ENCODE data around the gene NKAIN4. TPM values are rescaled to one million over a fixed set of nuclear protein-coding genes. Genes with fewer than 3 reads are reported as not detected.

NKAIN4 gene
- total and polyA plus RNA-seq, 2 donors (not counting 1 experiment from before 2014, with no cell fraction given) = not detected

- H3K4me1 ChIP-seq (ENCODE audit: control insufficient read depth in 2 of 2, insufficient read depth in 2 of 2, low read length in 2 of 2) = peaks cover 13 to 16% of the 10 kb centered on the region in 2 donors
- H3K79me2 ChIP-seq (ENCODE audit: control insufficient read depth, insufficient read depth, low read length) = peaks cover 45% of the 10 kb centered on the region
- H3K9me3 Mint-ChIP-seq (ENCODE audit: insufficient read depth) = no peaks in the 10 kb centered on the region
- POLR2A ChIA-PET = interaction anchor here (0.6 to 0.9 kb wide), 2 partner anchors 58 to 249 kb away, joined by 3 to 5 read pairs; no protein-coding TSS in a partner anchor
- no peaks in the 10 kb centered on the region for H3K27me3 ChIP-seq (replicated peaks in 1 of 4; ENCODE audit: control extremely low read depth in 1 of 4, control insufficient read depth in 3 of 4, insufficient read depth in 4 of 4, low read length in 3 of 4)
- CTCF ChIA-PET = interaction anchor here (1.1 to 2.2 kb wide), 2 partner anchors 37 to 49 kb away, joined by 3 to 8 read pairs; no protein-coding TSS in a partner anchor
- H3K4me2 ChIP-seq (replicated peaks; ENCODE audit: low read depth, low read length, poor library complexity, severe bottlenecking) = peak within 1 kb of the TSS; percentile 93
- H3K4me1 Mint-ChIP-seq = peaks cover 27% of the 10 kb centered on the region
- peak; percentile 96 for ATAC-seq (ENCODE audit: low read depth)
- peaks cover 2% of the 10 kb centered on the region for H3K27me3 Mint-ChIP-seq
- peak within 1 kb of the TSS in 1 of 2 donors; percentile 63 for H3K27ac ChIP-seq (ENCODE audit: low read length in 2 of 2)
- H2AFZ ChIP-seq (ENCODE audit: insufficient read depth, low read depth, low read length, poor library complexity, severe bottlenecking) = peak within 1 kb of the TSS; percentile 83
- WGBS (ENCODE audit: insufficient coverage) = under 1% methylated on average over 87 of the region's 97 CpGs
- peaks cover 0 to 5% of the 10 kb centered on the region in 2 experiments for H3K36me3 ChIP-seq (replicated peaks in 1 of 2; ENCODE audit: control extremely low read depth in 1 of 2, control insufficient read depth in 1 of 2, extremely low read depth in 1 of 2, insufficient read depth in 2 of 2, low read length in 1 of 2)
- H4K20me1 ChIP-seq (ENCODE audit: control insufficient read depth, insufficient read depth, low read length, poor library complexity, severe bottlenecking) = peaks cover 33% of the 10 kb centered on the region
- H3K27ac Mint-ChIP-seq = peak within 1 kb of the TSS; percentile 84
- no peak for TF ChIP-seq EZH2 (IDR thresholded peaks at IDR 0.05; ENCODE audit: borderline replicate concordance, insufficient read depth, low read depth, low read length, poor library complexity, severe bottlenecking)
- TF ChIP-seq, protein P1, sequence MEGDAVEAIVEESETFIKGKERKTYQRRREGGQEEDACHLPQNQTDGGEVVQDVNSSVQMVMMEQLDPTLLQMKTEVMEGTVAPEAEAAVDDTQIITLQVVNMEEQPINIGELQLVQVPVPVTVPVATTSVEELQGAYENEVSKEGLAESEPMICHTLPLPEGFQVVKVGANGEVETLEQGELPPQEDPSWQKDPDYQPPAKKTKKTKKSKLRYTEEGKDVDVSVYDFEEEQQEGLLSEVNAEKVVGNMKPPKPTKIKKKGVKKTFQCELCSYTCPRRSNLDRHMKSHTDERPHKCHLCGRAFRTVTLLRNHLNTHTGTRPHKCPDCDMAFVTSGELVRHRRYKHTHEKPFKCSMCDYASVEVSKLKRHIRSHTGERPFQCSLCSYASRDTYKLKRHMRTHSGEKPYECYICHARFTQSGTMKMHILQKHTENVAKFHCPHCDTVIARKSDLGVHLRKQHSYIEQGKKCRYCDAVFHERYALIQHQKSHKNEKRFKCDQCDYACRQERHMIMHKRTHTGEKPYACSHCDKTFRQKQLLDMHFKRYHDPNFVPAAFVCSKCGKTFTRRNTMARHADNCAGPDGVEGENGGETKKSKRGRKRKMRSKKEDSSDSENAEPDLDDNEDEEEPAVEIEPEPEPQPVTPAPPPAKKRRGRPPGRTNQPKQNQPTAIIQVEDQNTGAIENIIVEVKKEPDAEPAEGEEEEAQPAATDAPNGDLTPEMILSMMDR (IDR thresholded peaks at IDR 0.05) = no peak
- intact Hi-C loops (cut with micrococcal nuclease) = no loop called here
- H3K4me3 ChIP-seq (ENCODE audit: control extremely low read depth in 1 of 5, extremely low read depth in 1 of 5, insufficient read depth in 1 of 5, low read depth in 2 of 5, low read length in 4 of 5) = peak within 1 kb of the TSS; percentile 55 to 80 (median 69)
- peak within 1 kb of the TSS; percentile 92 for H3K4me3 Mint-ChIP-seq
- peak; percentile 92 for DNase-seq
- peak within 1 kb of the TSS; percentile 80 for H3K9ac ChIP-seq (ENCODE audit: low read length)
- H3K9me3 ChIP-seq (ENCODE audit: control extremely low read depth in 1 of 3, control insufficient read depth in 2 of 3, insufficient read depth in 1 of 3, low read length in 2 of 3) = no peaks in the 10 kb centered on the region
Observed at GRCh38 chr20:63272105-63273058, 18.1 kb upstream of the NKAIN4 start, which contains the start of gene ARFGAP1. Gene ARFGAP1 (plus strand): TSS chr20:63272813. CDS start chr20:63275581, 2,768 bp downstream.
